ENCODE data around the gene KPNA6.
"Not testable (repeated sequence)": the region's sequence is repeated elsewhere in the genome, so short reads cannot be mapped to it uniquely, and the experiment has no call there.

Gene KPNA6

GRCh38 chr1:32107742-32108661, at the start of gene KPNA6:
Gene KPNA6, plus strand, starts transcription at chr1:32108056. Its CDS starts 75 bp downstream, at chr1:32108131.
- DNase-seq (ENCODE audit: low read depth, low spot score), result peak; percentile 88
- POLR2A ChIA-PET, result interaction anchor here (0.6 to 1.9 kb wide), 8 partner anchors 31 to 479 kb away, joined by 3 to 15 read pairs (median 4); partner anchors contain the start of genes CCDC28B, TMEM39B and TXLNA
- peak within 1 kb of the TSS; percentile 89 for H3K4me3 ChIP-seq (ENCODE audit: low read depth, low read length)
- no peak for TF ChIP-seq CTCF (IDR thresholded peaks at IDR 0.05; ENCODE audit: insufficient read depth, low read length, missing control alignments)
- CTCF ChIA-PET, result interaction anchor here (0.6 to 6.3 kb wide), 16 partner anchors 8 to 349 kb away, joined by 3 to 67 read pairs (median 4); partner anchors contain the start of gene CCDC28B

- CTCF ChIA-PET, result interaction anchor here (0.6 to 3.2 kb wide), 4 partner anchors 11 to 410 kb away, joined by 3 to 22 read pairs (median 12); partner anchors contain the start of genes SPOCD1 and TMEM39B
These were observed 46.9 kb upstream of the KPNA6 start for GRCh38 chr1:32060914-32061313.

GRCh38 chr1:32062867-32063230, 45.0 kb upstream of the KPNA6 start:
- POLR2A ChIA-PET, result interaction anchor here (1.3 kb wide), 1 partner anchor 10 kb away, joined by 8 read pairs; the partner anchor contains the start of gene TMEM39B
- no peak for TF ChIP-seq CTCF (IDR thresholded peaks at IDR 0.05; ENCODE audit: insufficient read depth, low read length, missing control alignments)
- CTCF ChIA-PET, result interaction anchor here (0.7 to 3.2 kb wide), 32 partner anchors 9 to 498 kb away, joined by 3 to 22 read pairs (median 4); partner anchors contain the start of genes PTP4A2, SPOCD1 and TMEM39B
- 0 out of 2 replicates have a peak overlapping the region, but pooled peaks have one; percentile 6 for H3K4me3 ChIP-seq (ENCODE audit: low read depth, low read length)
- no peak for DNase-seq (ENCODE audit: low read depth, low spot score)

More at GRCh38 chr1:32060914-32061313, 46.9 kb upstream of the KPNA6 start:
- no peak for DNase-seq (ENCODE audit: low read depth, low spot score)
- POLR2A ChIA-PET, result interaction anchor here (1.2 kb wide), 1 partner anchor 12 kb away, joined by 8 read pairs; the partner anchor contains the start of gene TMEM39B
- TF ChIP-seq CTCF (IDR thresholded peaks at IDR 0.05; ENCODE audit: insufficient read depth, low read length, missing control alignments), result no peak
- no peak overlapping the region for H3K4me3 ChIP-seq (ENCODE audit: low read depth, low read length)

GRCh38 chr1:32063261-32063681, 44.6 kb upstream of the KPNA6 start:
- TF ChIP-seq CTCF (IDR thresholded peaks at IDR 0.05; ENCODE audit: insufficient read depth, low read length, missing control alignments), result peak; percentile 50
- ChIA-PET CTCF (interaction anchor here (0.7 to 3.2 kb wide), 31 partner anchors 8 to 498 kb away, joined by 3 to 22 read pairs (median 4); partner anchors contain the start of genes PTP4A2, SPOCD1 and TMEM39B), POLR2A (interaction anchor here (1.3 kb wide), 1 partner anchor 10 kb away, joined by 8 read pairs; the partner anchor contains the start of gene TMEM39B)
- H3K4me3 ChIP-seq (ENCODE audit: low read depth, low read length), result no peak overlapping the region
- no peak for DNase-seq (ENCODE audit: low read depth, low spot score)

GRCh38 chr1:32065613-32066488, 42.0 kb upstream of the KPNA6 start:
- ChIA-PET POLR2A (interaction anchor here (0.7 to 1.1 kb wide), 3 partner anchors 16 to 285 kb away, joined by 3 read pairs; partner anchors contain the start of gene PTP4A2), CTCF (interaction anchor here (0.9 to 1.7 kb wide), 3 partner anchors 11 to 102 kb away, joined by 3 read pairs; no protein-coding TSS in a partner anchor)
- H3K4me3 ChIP-seq (ENCODE audit: low read depth, low read length); DNase-seq (ENCODE audit: low read depth, low spot score): not testable (repeated sequence)

- DNase-seq (ENCODE audit: low read depth, low spot score), result no peak
- no peak overlapping the region for H3K4me3 ChIP-seq (ENCODE audit: low read depth, low read length)
- TF ChIP-seq CTCF (IDR thresholded peaks at IDR 0.05; ENCODE audit: insufficient read depth, low read length, missing control alignments), result no peak
- ChIA-PET CTCF (interaction anchor here (0.9 to 1.7 kb wide), 3 partner anchors 12 to 102 kb away, joined by 3 read pairs; no protein-coding TSS in a partner anchor), POLR2A (interaction anchor here (0.6 to 1.1 kb wide), 3 partner anchors 9 to 128 kb away, joined by 3 read pairs; partner anchors contain the start of gene PTP4A2)
These were observed 41.4 kb upstream of the KPNA6 start for GRCh38 chr1:32066489-32066873.
